DMS153 (cell line): ENCODE measurements around the gene KRTAP6-1.

ENCODE experiments used
- DNase-seq: peaks from one replicate; lab custom pipeline; 2025; lab: John Stamatoyannopoulos, UW

KRTAP6-1 gene, protein sequence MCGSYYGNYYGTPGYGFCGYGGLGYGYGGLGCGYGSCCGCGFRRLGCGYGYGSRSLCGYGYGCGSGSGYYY

DNA sequence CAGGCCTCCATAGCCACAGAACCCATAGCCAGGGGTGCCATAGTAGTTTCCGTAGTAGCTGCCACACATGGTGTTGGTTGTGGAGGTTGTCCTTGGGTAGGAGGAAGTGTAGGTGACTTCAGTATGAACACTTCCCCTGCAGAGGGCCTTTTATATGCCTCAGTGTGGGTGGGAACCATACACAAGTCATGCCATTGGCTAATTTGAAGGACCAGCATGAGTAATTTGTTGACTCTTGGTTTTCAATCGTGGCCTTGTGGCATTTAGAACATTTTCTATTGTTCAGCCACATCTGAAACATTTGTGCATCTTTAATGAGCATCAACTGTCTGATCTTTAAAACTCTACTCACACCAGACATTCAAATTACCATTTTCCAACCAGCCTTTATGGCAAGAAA, at the start of gene KRTAP6-1:
TSS of gene KRTAP6-1 (minus strand) at position 95 of the 400 bp plus-strand sequence. CDS start at position 69, 26 bp downstream.
- DNase-seq: no peak

DNA sequence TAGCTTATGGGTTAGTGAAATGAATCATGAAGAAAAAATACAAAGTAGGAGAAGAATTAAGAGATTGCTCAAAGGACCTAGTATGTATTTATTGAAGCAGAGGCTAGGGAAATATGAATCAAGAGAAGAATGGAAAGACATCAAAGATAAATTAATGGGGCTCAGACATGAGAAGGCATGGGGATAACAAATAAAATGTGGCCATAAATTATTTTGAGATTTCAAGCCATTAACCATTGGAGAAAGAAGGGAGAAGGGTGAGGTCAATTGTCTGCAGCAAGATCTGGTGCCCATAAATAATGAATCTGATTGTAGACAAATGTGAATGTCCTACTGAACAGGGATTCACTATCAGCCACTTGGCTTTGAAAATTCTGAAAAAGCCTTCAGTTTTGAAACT, 39.2 kb upstream of the KRTAP6-1 start:
- DNase-seq: no peak

GRCh38 chr21:30646904-30647414, 33.2 kb upstream of the KRTAP6-1 start:
- no peak for DNase-seq

DNA sequence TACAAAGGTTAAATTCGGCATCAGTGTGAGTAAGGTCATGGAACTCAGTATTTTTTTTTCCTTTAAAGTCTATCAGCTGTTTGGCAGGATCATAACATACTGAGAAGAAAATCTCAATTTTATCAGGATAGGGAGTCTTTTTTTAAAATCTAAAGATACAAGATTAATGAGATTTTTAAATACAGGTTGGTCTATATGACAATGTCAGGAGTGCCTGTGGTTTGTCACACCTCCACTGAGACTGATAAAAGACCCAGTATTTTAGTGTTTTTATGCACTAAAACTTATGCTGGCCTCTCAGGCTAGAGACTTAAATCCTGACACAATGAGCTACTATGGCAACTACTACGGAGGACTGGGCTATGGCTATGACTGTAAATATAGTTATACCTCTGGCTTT, 28.8 kb upstream of the KRTAP6-1 start, which contains the start of gene KRTAP20-3:
TSS of gene KRTAP20-3 (plus strand) at position 301 of the 400 bp plus-strand sequence.
- DNase-seq: no peak

DNA sequence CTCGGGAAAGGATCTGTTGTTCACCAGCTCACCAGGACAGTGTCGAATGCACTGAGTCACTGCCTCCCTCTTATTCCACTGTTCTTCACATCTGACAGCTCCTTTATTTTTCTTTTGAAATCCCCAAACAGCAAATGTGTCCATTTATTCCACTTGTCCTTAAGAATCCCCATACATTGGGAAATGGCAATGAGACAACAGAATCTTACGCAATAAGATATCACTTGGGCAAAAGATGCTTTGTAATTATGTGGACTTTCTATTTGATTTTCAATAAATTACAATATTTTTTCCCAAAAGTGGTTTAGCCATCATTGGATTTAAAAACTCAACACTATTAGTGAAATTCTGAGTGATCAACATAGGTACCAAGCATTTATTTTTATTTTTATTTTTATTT, 25.0 kb upstream of the KRTAP6-1 start:
- DNase-seq: no peak

- no peak for DNase-seq
These were observed 21.2 kb upstream of the KRTAP6-1 start, which contains the start of gene KRTAP20-2 for GRCh38 chr21:30634906-30635305. Gene KRTAP20-2, plus strand, starts transcription at chr21:30635206. Its CDS starts 58 bp downstream, at chr21:30635264.

DNA sequence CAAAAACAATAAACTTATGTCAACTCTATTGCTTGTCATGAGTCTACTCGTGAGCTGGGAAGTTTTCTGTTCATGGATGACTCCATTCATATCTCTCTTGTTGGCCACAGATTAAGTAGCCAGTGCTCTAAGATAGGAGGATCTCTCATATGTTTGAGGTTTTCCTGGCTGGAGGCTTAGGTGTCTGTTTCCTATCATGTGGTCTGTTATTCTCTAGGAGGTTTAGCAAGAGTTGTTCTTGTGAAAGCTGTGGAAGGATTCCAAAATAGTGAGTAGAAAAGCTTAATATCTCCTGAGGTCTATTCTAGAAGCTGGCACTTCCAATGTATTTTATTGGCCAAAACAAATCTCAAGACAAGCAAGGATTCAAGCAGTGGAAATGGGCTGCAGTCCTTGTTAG, 15.5 kb upstream of the KRTAP6-1 start:
- DNase-seq: no peak

DNA sequence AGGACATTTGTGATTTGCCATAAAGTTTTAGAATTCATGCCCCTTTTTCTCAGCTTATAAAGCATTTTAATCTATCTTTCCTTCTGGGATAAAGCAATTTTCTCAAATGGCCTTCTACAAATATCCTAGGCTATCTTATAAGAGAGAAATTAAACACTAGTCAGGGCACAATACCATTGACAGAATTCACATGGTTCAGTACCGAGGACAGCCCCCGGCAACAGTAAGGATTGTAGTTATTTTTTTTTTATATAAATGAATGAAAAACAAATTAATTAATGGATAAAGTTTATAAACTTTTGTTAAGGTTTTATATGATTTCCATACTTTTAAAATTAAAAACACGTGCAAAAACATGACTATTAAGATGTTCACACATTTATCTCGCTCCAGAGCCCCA, 14.4 kb upstream of the KRTAP6-1 start:
- no peak for DNase-seq

DNA sequence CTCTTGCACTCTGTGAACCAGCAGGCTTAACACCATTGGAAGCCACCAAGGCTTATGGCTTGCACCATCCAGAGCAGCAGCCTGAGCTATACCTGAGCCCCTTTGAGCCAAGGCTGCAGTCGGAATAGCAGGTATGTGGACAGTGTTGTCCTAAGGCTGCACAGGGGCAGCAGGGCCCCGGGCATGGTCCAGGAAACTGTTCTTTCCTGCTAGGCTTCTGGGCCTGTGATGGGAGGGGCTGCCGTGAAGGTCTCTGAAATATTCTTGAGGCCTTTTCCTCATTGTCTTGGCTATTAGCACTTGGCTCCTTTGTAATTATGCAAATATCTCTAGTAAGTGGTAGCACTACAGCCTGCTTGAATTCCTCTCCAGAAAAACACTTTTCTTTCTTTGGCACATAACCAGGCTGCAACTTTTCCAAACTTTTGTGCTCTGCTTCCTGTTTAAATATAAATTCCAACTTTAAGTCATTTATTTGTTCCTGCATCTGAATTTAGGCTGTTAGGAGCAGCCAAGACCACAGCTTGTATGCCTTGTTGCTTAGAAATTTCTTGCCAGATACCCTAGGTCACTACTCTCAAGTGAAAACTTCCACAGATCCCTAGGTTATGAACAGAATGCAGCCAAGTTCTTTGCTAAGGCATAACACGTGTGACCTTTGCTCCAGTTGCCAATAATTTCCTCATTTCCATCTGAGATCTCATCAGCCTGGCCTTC, 11.9 kb upstream of the KRTAP6-1 start:
- no peak for DNase-seq

DNA sequence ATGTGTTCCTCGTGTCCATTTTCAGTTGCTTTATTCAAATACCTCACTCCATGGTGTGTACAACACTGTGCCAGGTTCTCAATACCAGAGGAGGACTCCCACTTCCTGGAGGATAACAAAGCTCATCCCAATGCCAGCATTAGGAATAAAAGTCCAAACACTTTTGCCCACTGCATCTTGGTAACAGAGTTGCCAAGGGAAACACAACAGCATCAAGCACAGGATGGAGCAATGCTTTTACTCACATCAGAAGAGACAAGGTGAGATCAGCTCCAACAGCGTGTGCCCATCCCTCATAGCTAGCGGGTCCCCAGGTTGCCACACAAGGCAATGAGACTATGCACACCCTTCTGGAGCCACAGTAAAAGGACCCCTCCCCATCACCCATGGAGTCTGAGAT, 9.6 kb upstream of the KRTAP6-1 start:
- DNase-seq: no peak

DNA sequence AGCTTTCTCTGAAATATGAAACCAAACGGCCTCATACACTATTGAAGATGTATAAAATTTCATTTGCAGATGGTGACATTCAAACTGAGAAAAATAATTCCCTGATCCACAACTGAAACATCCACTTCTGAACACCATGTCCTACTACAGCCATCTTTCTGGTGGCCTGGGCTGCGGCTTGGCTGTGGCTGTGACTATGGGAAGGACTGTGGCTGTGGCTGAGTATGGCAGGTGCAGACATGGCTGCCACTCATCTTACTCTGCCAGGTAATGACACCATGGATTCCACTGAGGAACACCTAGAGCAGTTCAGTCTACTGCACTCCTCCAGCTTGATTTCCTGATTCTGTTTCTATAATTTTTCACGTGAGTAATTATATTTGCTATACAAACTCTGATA, 6.8 kb upstream of the KRTAP6-1 start, which contains the start of gene KRTAP20-4:
TSS of gene KRTAP20-4 (plus strand) at position 106 of the 400 bp plus-strand sequence.
- no peak for DNase-seq

DNA sequence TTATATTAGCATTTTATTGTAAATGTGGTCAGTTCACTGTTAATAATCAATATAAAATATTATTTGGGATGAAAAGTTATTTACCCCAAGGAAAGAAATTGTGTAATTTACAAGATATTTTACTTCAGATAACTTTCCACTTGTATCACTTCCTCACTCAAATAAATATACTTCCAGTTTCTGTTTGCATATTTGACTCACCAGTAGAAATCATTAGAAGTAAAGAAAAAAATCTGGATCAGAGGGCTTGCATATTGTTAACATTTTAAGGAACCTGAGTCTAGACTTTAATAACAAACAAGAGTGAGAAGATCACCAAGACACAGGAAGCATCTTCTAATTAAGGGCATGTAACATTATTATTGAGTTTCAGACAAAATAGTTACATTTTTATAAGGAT, 6.3 kb upstream of the KRTAP6-1 start:
- no peak for DNase-seq

- DNase-seq: no peak
These were observed 2.4 kb upstream of the KRTAP6-1 start, which contains the start of gene KRTAP20-1 for GRCh38 chr21:30616125-30616524. Gene KRTAP20-1, plus strand, starts transcription at chr21:30616425. Its CDS starts 30 bp downstream, at chr21:30616455.

GRCh38 chr21:30615199-30615598, 1.5 kb upstream of the KRTAP6-1 start:
- DNase-seq: no peak

- DNase-seq: no peak
These were observed 1.6 kb downstream of the KRTAP6-1 start for GRCh38 chr21:30612132-30612531.

DNA sequence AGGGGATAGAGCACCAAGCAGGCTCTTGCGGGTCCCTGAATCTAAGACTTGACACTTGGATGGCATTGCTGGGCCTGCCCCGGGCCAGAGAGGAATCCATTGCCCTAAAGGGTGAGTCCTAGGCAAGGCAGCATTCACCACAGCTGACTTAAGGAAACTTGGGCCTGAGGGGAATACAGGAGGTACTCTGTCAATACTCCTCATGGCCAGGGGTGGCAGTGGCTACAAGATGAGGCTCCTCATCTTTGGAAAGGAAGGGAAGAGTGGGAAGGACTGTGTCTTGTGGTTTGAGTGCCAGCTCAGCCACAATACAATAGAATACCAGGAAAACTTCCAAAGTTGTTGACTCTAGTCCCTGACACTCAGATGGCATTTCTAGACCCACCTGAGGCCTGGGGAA, 7.8 kb downstream of the KRTAP6-1 start:
- DNase-seq: no peak

- no peak for DNase-seq
These were observed 12.9 kb downstream of the KRTAP6-1 start, which contains the start of gene KRTAP22-1 for GRCh38 chr21:30600787-30601186. Gene KRTAP22-1, plus strand, starts transcription at chr21:30601087.

- DNase-seq: no peak
These were observed 14.9 kb downstream of the KRTAP6-1 start, which contains the start of gene KRTAP6-2 for GRCh38 chr21:30598802-30599201. Gene KRTAP6-2, minus strand, starts transcription at chr21:30598902. Its CDS starts 28 bp downstream, at chr21:30598874.

- DNase-seq: no peak
These were observed 21.6 kb downstream of the KRTAP6-1 start, which contains the start of gene KRTAP6-3 for GRCh38 chr21:30592140-30592539. Gene KRTAP6-3, plus strand, starts transcription at chr21:30592440. Its CDS starts 6 bp downstream, at chr21:30592446.

- no peak for DNase-seq
These were observed 23.4 kb downstream of the KRTAP6-1 start, which contains the start of gene KRTAP22-2 for GRCh38 chr21:30590297-30590696. Gene KRTAP22-2, minus strand, starts transcription at chr21:30590397.

GRCh38 chr21:30582870-30583269, 30.9 kb downstream of the KRTAP6-1 start:
- DNase-seq: no peak

DNA sequence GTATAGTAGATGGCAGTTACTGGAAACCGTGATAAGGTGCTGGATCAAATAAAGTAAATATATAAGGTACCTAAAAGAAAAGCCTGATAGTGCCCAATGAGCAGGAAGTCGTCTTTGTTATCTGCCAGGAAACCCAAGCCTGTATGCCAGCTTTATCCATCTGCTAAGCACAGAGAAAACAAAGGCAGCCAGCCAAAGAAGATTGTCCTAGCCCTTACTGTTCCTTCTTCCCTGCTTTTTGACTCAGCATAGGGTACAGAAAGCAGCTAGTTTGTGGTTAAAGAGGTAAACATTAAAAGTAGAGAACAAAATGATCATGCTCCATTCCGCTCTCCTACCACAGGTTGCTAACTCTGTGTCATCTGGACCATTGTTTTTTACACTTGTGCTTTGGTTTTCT, 33.6 kb downstream of the KRTAP6-1 start:
- no peak for DNase-seq

DNA sequence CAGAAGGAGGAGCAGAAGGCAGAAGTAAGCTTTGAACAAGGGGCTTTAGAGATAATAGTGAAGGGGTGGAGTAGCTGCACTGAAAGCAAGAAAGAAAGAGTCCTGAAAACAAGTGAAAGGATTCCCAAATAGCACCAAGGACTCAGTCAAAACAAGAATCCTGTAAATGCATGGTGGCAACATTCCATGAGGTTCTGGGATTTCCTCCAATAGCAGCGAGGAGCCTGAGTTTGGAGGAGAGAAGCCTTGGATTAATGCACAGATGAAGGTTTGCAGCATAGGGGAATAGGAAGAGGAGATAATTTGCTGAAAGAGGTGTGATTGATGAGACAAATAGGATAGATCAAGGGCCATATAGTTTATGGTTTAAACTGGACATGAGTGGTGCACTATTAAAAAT, 34.4 kb downstream of the KRTAP6-1 start:
- DNase-seq: no peak
